NCI-H510A (cell line): Measurements from ENCODE around the gene NDUFB1.

Experiments
- DNase-seq: peaks from one replicate; lab custom pipeline; 2025; lab: John Stamatoyannopoulos, UW

NDUFB1 gene

DNA sequence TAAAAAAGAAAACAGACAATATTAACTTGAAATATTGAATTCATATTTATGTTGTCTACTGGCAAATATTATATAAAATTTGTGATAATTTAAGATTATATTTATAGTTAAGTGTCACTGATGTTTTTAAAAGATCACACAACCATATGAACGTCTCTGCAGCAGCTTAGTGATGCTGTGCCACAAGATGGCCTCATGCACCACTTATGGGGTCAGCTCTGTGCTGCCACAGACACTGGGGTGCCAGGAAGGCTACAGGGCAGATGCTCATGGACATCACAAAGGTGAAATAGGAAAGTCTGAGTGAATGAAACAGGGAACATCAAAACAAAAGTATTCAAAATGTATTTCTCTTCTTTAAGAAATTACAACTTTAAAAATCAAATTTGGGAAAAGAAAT, 28.2 kb downstream of the NDUFB1 start:
- no peak for DNase-seq

DNA sequence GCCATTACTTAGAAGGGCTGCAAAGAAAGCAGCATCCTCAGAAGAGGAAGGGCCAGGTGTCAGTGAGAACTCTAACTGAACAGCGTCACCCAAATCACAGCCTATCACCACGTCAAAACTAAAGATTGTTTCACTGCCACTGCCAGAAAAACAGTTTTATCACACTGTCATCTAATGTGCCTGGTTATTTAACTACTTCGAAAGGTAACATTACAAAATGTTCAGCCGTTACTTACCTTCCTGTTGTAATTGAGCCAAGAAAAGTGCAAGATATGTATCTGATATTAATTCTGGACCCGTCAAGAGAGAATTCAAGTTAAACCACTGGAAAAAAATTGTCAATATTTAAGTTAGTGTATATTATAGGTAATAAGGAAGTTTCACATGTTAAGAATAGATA, 33.0 kb downstream of the NDUFB1 start:
- DNase-seq = no peak

GRCh38 chr14:92074555-92074954, 47.0 kb downstream of the NDUFB1 start:
- no peak for DNase-seq
